GM12878 (cell line): Measurements from ENCODE around the gene HLA-DPB1. TPM values are rescaled to one million over a fixed set of nuclear protein-coding genes. Genes with fewer than 3 reads are reported as not detected.
A peak's percentile ranks its signal among the peaks of the same experiment; 100 is the strongest.

ENCODE experiments used
- ATAC-seq: fragments of 200-7000 bp; cut with Tn5 transposase; 3 replicates; pipeline ENCODE4 v1.9.1; 2020; ENCODE audit warnings: mild to moderate bottlenecking, moderate library complexity
- BruUV-seq: library from RNA; stranded (reverse); fragments of 400-500 nt; replicated peaks from 2 replicates; lab custom pipeline; 2021; lab: Mats Ljungman, UMichigan
- CTCF ChIA-PET: fragments of 300-600 bp; sonication (Branson Sonifier 250); formaldehyde crosslinking; extraction: SDS; loops from one replicate; lab custom pipeline; 2021; ENCODE audit warnings: inconsistent platforms; lab: Yijun Ruan, JAX
- POLR2A ChIA-PET: fragments of 350-600 bp; formaldehyde crosslinking; extraction: SDS; loops from one replicate; lab custom pipeline; 2021; ENCODE audit warnings: inconsistent platforms; lab: Charles Lee
- RAD21 ChIA-PET: fragments of 300-600 bp; sonication (Branson Sonifier 250); formaldehyde crosslinking; loops from one replicate; lab custom pipeline; 2023; ENCODE audit warnings: antibody characterized with exemption; ENCODE audit not compliant: unreplicated experiment; lab: Charles Lee
- SMC1A ChIA-PET: fragments of 300-600 bp; sonication (Branson Sonifier 250); formaldehyde crosslinking; loops from one replicate; lab custom pipeline; 2023; ENCODE audit not compliant: unreplicated experiment, uncharacterized antibody; lab: Charles Lee
- DNase-seq: peaks from one replicate; pipeline ENCODE4 v3.0.0-alpha.2; 2011; ENCODE audit warnings: low read depth, low spot score
- FAIRE-seq: peaks from 3 replicates; lab custom pipeline; 2011; peaks lifted over from hg19 to GRCh38; lab: Jason Lieb, UNC
- H2AFZ ChIP-seq: 2 replicates; pipeline ENCODE4 v1.6.0; 2011; ENCODE audit warnings: low read depth, low read length, control low read depth; ENCODE audit not compliant: control insufficient read depth
- H3K27ac ChIP-seq: 2 replicates; pipeline ENCODE4 v1.5.1; 2011; ENCODE audit warnings: control low read depth; ENCODE audit not compliant: control insufficient read depth, insufficient read depth
- H3K27me3 ChIP-seq, 2 experiments: replicated peaks in 1 of 2; 2 replicates each; pipeline versions ENCODE4 v1.6.0 to v1.6.1; 2011; ENCODE audit warnings: low read length in 1 of 2; ENCODE audit not compliant: control insufficient read depth in 2 of 2, insufficient read depth in 2 of 2
- H3K36me3 ChIP-seq, 2 experiments: 2 replicates each; pipeline ENCODE4 v1.5.1; 2011; ENCODE audit warnings: low read length in 1 of 2; ENCODE audit not compliant: control insufficient read depth in 2 of 2, insufficient read depth in 2 of 2
- H3K4me1 ChIP-seq: 2 replicates; pipeline ENCODE4 v1.6.1; 2011; ENCODE audit warnings: mild to moderate bottlenecking, low read length, moderate library complexity, mixed read lengths; ENCODE audit not compliant: control insufficient read depth, insufficient read depth
- H3K4me2 ChIP-seq: 2 replicates; pipeline ENCODE4 v1.6.0; 2011; ENCODE audit warnings: control low read depth; ENCODE audit not compliant: control insufficient read depth, insufficient read depth
- H3K4me3 ChIP-seq: fragments of 200-600 bp; sonication (generic); 2 replicates; pipeline ENCODE4 v1.5.1; 2016
- H3K79me2 ChIP-seq: 2 replicates; pipeline ENCODE4 v1.6.0; 2011; ENCODE audit warnings: low read length; ENCODE audit not compliant: control insufficient read depth, insufficient read depth
- H3K9ac ChIP-seq: 2 replicates; pipeline ENCODE4 v1.8.0; 2011; ENCODE audit warnings: low read length, control low read depth, mixed read lengths; ENCODE audit not compliant: control insufficient read depth, insufficient read depth
- H3K9me3 ChIP-seq: replicated peaks from 3 replicates; pipeline ENCODE4 v1.5.1; 2011; ENCODE audit warnings: mild to moderate bottlenecking, low read length; ENCODE audit not compliant: control insufficient read depth, insufficient read depth
- H4K20me1 ChIP-seq: 2 replicates; pipeline ENCODE4 v1.6.0; 2011; ENCODE audit not compliant: control insufficient read depth, insufficient read depth
- ATF2 ChIP-seq: IDR thresholded peaks from 2 replicates; pipeline ENCODE4 v1.6.1; 2012; ENCODE audit warnings: low read length, inconsistent platforms
- BCL11A ChIP-seq: IDR thresholded peaks from 2 replicates; pipeline ENCODE4 v1.6.1; 2011; ENCODE audit warnings: low read depth, low read length
- CEBPB ChIP-seq, 2 experiments: fragments of 150-350 bp in 1 of 2; IDR thresholded peaks; 2 replicates each; pipeline ENCODE4 v1.6.1; 2012 to 2014; ENCODE audit warnings: low read depth in 2 of 2, low read length in 2 of 2, borderline replicate concordance in 1 of 2, inconsistent platforms in 1 of 2
- EP300 ChIP-seq, 2 experiments: fragments of 150-350 bp in 1 of 2; IDR thresholded peaks; 2 replicates each; pipeline ENCODE4 v1.6.1; 2011 to 2012; ENCODE audit warnings: low read depth in 2 of 2, low read length in 2 of 2, borderline replicate concordance in 1 of 2, improper control_type of control experiment in 1 of 2, inconsistent platforms in 1 of 2; ENCODE audit not compliant: control insufficient read depth in 1 of 2
- GABPA ChIP-seq: IDR thresholded peaks from 2 replicates; pipeline ENCODE4 v1.6.1; 2014; ENCODE audit warnings: antibody characterized with exemption, low read depth, mild to moderate bottlenecking, inconsistent platforms
- IKZF2 ChIP-seq, 2 experiments: fragments of 450-650 bp; IDR thresholded peaks; 2 replicates each; pipeline ENCODE4 v1.6.1; 2017; ENCODE audit warnings: mild to moderate bottlenecking in 2 of 2, moderate library complexity in 2 of 2
- JUND ChIP-seq: IDR thresholded peaks from 2 replicates; pipeline ENCODE4 v1.6.1; 2012; ENCODE audit warnings: low read depth, mild to moderate bottlenecking, low read length, improper control_type of control experiment, moderate library complexity
- KLF5 ChIP-seq: fragments of 450-650 bp; IDR thresholded peaks from 2 replicates; pipeline ENCODE4 v1.6.1; 2014; ENCODE audit warnings: mild to moderate bottlenecking; ENCODE audit not compliant: partially characterized antibody
- MTA2 ChIP-seq: fragments of 450-650 bp; IDR thresholded peaks from 2 replicates; pipeline ENCODE4 v1.6.1; 2016; ENCODE audit warnings: low read depth, mild to moderate bottlenecking, moderate library complexity
- MTA3 ChIP-seq: IDR thresholded peaks from 2 replicates; pipeline ENCODE4 v1.6.1; 2012; ENCODE audit warnings: low read length, inconsistent platforms, borderline replicate concordance
- NFIC ChIP-seq: IDR thresholded peaks from 2 replicates; pipeline ENCODE4 v1.6.1; 2012; ENCODE audit warnings: low read depth, mild to moderate bottlenecking, inconsistent platforms, low read length, moderate library complexity
- NR2F1 ChIP-seq: fragments of 450-650 bp; conservative IDR thresholded peaks from 2 replicates; pipeline ENCODE4 v1.6.1; 2017; ENCODE audit warnings: mild to moderate bottlenecking
- POU2F2 ChIP-seq: IDR thresholded peaks from 3 replicates; pipeline ENCODE4 v1.6.1; 2011; ENCODE audit warnings: low read depth, mild to moderate bottlenecking, low read length, borderline replicate concordance
- RAD51 ChIP-seq: fragments of 450-650 bp; IDR thresholded peaks from 2 replicates; pipeline ENCODE4 v1.6.1; 2016; ENCODE audit warnings: moderate library complexity, mild to moderate bottlenecking, inconsistent platforms
- RELB ChIP-seq: fragments of 450-650 bp; IDR thresholded peaks from 2 replicates; pipeline ENCODE4 v1.6.1; 2017; ENCODE audit warnings: low read depth, mild to moderate bottlenecking, moderate library complexity
- RUNX3 ChIP-seq: IDR thresholded peaks from 2 replicates; pipeline ENCODE4 v1.6.1; 2012; ENCODE audit warnings: low read length, inconsistent platforms
- SMAD1 ChIP-seq: fragments of 450-650 bp; IDR thresholded peaks from 2 replicates; pipeline ENCODE4 v1.6.1; 2018; ENCODE audit warnings: mild to moderate bottlenecking, low read depth; ENCODE audit not compliant: partially characterized antibody
- SMC3 ChIP-seq: IDR thresholded peaks from 2 replicates; pipeline ENCODE4 v1.6.1; 2011; ENCODE audit warnings: low read length, improper control_type of control experiment, borderline replicate concordance
- SUPT20H ChIP-seq: IDR thresholded peaks from 2 replicates; pipeline ENCODE4 v1.6.1; 2011; ENCODE audit warnings: low read depth, mild to moderate bottlenecking, low read length, moderate library complexity, borderline replicate concordance; ENCODE audit not compliant: control insufficient read depth
- WRNIP1 ChIP-seq: IDR thresholded peaks from 2 replicates; pipeline ENCODE4 v1.6.1; 2011; ENCODE audit warnings: low read depth, low read length, improper control_type of control experiment, borderline replicate concordance
- ZNF207 ChIP-seq: fragments of 450-650 bp; IDR thresholded peaks from 2 replicates; pipeline ENCODE4 v1.6.1; 2014; ENCODE audit warnings: antibody characterized with exemption, mild to moderate bottlenecking, borderline replicate concordance
- ZSCAN29 ChIP-seq: fragments of 450-650 bp; IDR thresholded peaks from 2 replicates; pipeline ENCODE4 v1.6.1; 2017; ENCODE audit warnings: mild to moderate bottlenecking, moderate library complexity
- in situ Hi-C: fragments of 300-500 bp; cut with MboI; formaldehyde crosslinking; loops from 9 replicates; pipeline ENCODE4 v1.14.3; 2018; ENCODE audit warnings: mixed read lengths
- intact Hi-C: fragments of 100-400 bp; cut with micrococcal nuclease; formaldehyde crosslinking; loops from one replicate; pipeline ENCODE4 v1.14.2; 2022; ENCODE audit not compliant: unreplicated experiment
- polyA plus RNA-seq, 11 experiments: library from polyadenylated mRNA; depleted of rRNA in 4 of 11; unstranded in 6 of 11; stranded (reverse) in 5 of 11; fragments of >200 nt; fragmentation: Nextera tagmentation in 4 of 11; fragmentation: Illumina TruSeq in 1 of 11; extraction: Ambion mirVana in 4 of 11; extraction: Trizol in 1 of 11; gene quantifications; 1 replicate in 1 of 11; 2 replicates in 10 of 11; pipeline versions ENCODE4 v1.2.1 to v1.2.3, GENCODE V29; 2011 to 2016; ENCODE audit warnings: inconsistent platforms in 2 of 11, missing spikeins in 2 of 11, low read depth in 1 of 11
- total RNA-seq, 4 experiments: library from RNA; depleted of rRNA in 3 of 4; stranded (reverse); fragments of >200 nt in 3 of 4; fragmentation: Illumina TruSeq in 1 of 4; extraction: Trizol in 1 of 4; gene quantifications; 2 replicates each; pipeline versions ENCODE4 v1.2.1 to v1.2.3, GENCODE V29; 2013 to 2021

HLA-DPB1 gene
- total and polyA plus RNA-seq, 10 of the 15 experiments (the other 5 are each of a cell fraction or from before 2014, with no cell fraction given), result 101 to 675 (median 352) TPM

GRCh38 chr6:33114406-33114805 lies 38.6 kb downstream of the HLA-DPB1 start:
- CTCF ChIA-PET, result interaction anchor here (0.8 to 8.9 kb wide), 21 partner anchors 16 to 275 kb away, joined by 3 to 184 read pairs (median 3); no protein-coding TSS in a partner anchor
- Histone ChIP-seq H3K4me3 (peak overlapping the region; percentile 38; the same call in 1 of the 2 replicates), H2AFZ (peak overlapping the region; percentile 36), H3K27ac (peak overlapping the region; percentile 69), H3K36me3 (no peaks in the 10 kb centered on the region), H3K9ac (peak overlapping the region; percentile 36; the same call in 1 of the 2 replicates), H3K4me1 (peaks cover 50% of the 10 kb centered on the region), H3K27me3 (peaks cover 0 to 2% of the 10 kb centered on the region in 2 experiments; a peak in 2 of 4 replicates), H3K9me3 (no peaks in the 10 kb centered on the region; the same call in 2 of the 3 replicates), H3K4me2 (peak overlapping the region; percentile 68), H4K20me1 (no peaks in the 10 kb centered on the region), H3K79me2 (no peaks in the 10 kb centered on the region)
- SMC1A ChIA-PET, result interaction anchor here (0.6 to 8.9 kb wide), 24 partner anchors 12 to 246 kb away, joined by 3 to 139 read pairs (median 4); partner anchors contain the start of genes HLA-DOA and HLA-DPB1
- DNase-seq, result peak; percentile 51
- RAD21 ChIA-PET, result interaction anchor here (0.8 to 1.7 kb wide), 20 partner anchors 11 to 134 kb away, joined by 3 to 17 read pairs (median 5); partner anchors contain the start of genes HLA-DPA1 and HLA-DPB1
- intact Hi-C loops (no loop called here), in situ Hi-C loops (no loop called here)
- no TSS peak for BruUV-seq
- ATAC-seq, result peak; percentile 60
- peak; percentile 52 for FAIRE-seq
- POLR2A ChIA-PET, result interaction anchor here (0.7 to 3.5 kb wide), 23 partner anchors 9 to 143 kb away, joined by 3 to 63 read pairs (median 3); partner anchors contain the start of genes HLA-DOA, HLA-DPA1 and HLA-DPB1
- TF ChIP-seq KLF5, result no peak
- no peak for TF ChIP-seq SMC3
- peak; percentile 62; the same call in 1 of the 2 replicates for TF ChIP-seq NFIC
- no peak for TF ChIP-seq GABPA
- peak; percentile 80 for TF ChIP-seq RUNX3
- no peak for TF ChIP-seq MTA3
- no peak for TF ChIP-seq ZNF207
- TF ChIP-seq IKZF2 (IDR thresholded peaks at IDR 0.05), result peak; percentile 85 to 87
- 0 out of 4 replicates have a peak, but pooled peaks have one; percentile 24 to 32 for TF ChIP-seq EP300 (IDR thresholded peaks at IDR 0.05; ENCODE audit: borderline replicate concordance in 1 of 2, control insufficient read depth in 1 of 2, low read depth in 2 of 2, low read length in 2 of 2)
- TF ChIP-seq ATF2, result peak; percentile 72
- TF ChIP-seq ZSCAN29, result no peak
- TF ChIP-seq BCL11A, result peak; percentile 22; the same call in 1 of the 2 replicates
- peak; percentile 68; the same call in 1 of the 3 replicates for TF ChIP-seq POU2F2
- TF ChIP-seq SMAD1, result no peak
- TF ChIP-seq JUND, result no peak
- TF ChIP-seq WRNIP1, result no peak
- no peak for TF ChIP-seq SUPT20H
- peak; percentile 64; the same call in 1 of the 2 replicates for TF ChIP-seq MTA2
- TF ChIP-seq RELB, result peak; percentile 67
- no peak for TF ChIP-seq RAD51
- TF ChIP-seq CEBPB (IDR thresholded peaks at IDR 0.05; ENCODE audit: borderline replicate concordance in 1 of 2, low read depth in 2 of 2, low read length in 2 of 2), result no peak
- no peak for TF ChIP-seq NR2F1
